Gastroesophageal sphincter (tissue), 3 donors: ENCODE data around the gene ZNF439.

Source experiments
- CTCF ChIP-seq, 4 experiments: fragments of 200-600 bp in 2 of 4; fragments of 450-650 bp in 2 of 4; sonication (generic) in 1 of 4; IDR thresholded peaks; one replicate each; pipeline ENCODE4 v1.5.1; 2017 to 2019; ENCODE audit warnings: antibody characterized with exemption in 4 of 4, mild to moderate bottlenecking in 2 of 4, moderate library complexity in 2 of 4
- POLR2AphosphoS5 ChIP-seq: sonication (generic); formaldehyde crosslinking; IDR thresholded peaks from one replicate; pipeline ENCODE4 v1.6.1; 2017; ENCODE audit warnings: antibody characterized with exemption

- TF ChIP-seq CTCF (IDR thresholded peaks at IDR 0.05) (no peak), POLR2AphosphoS5 (no peak)
Measured at GRCh38 chr19:11856596-11857250, 8.2 kb downstream of the ZNF439 start.
